ENCODE data around the gene RAMP3. TPM values are rescaled to one million over a fixed set of nuclear protein-coding genes. Genes with fewer than 3 reads are reported as not detected.

RAMP3 gene
- total RNA-seq, 5 donors from 2014 or later (not counting 1 experiment from before 2014, with no cell fraction given), result 0.19 to 0.63 (median 0.45) TPM; not detected in 1

DNA sequence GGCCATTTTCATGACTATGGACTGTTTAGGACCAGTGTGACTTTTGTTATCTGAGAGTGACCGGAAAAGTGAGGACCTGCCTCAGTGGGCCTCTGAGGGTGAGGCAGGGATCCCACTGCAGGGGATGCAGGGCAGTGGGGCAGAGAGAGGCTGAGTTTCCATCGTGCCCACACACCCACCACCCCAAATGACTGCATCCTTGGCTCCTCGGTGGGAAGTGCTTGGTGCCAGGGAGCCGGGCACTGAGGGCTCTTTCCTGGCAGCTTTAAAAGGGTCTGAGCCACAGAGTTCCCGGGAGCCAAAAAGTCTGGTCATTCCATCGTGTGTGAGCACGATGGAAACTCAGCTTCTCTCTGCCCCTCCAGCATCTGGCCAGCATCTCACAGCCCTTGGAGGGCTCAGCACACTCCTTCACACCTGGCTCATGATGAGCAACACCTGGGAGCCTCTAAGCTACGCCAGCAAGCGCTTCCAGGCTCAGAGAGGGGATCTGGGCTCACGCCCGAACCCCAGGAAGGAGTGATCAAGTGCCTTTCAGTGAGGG is 59.1 kb downstream of the RAMP3 start:
- no peak overlapping the region for H3K4me3 Mint-ChIP-seq
- Histone ChIP-seq H3K36me3 (ENCODE audit: control insufficient read depth in 2 of 2, extremely low read depth in 1 of 2, insufficient read depth in 1 of 2, low read length in 1 of 2) (no peaks in the 10 kb centered on the region), H3K27ac (ENCODE audit: low read length) (no peak overlapping the region), H3K4me3 (ENCODE audit: control insufficient read depth in 1 of 2, extremely low read depth in 1 of 2, low read length in 1 of 2) (no peak overlapping the region), H3K9me3 (no peaks in the 10 kb centered on the region), H3K4me1 (ENCODE audit: control insufficient read depth in 1 of 2, extremely low read depth in 1 of 2, insufficient read depth in 2 of 2, low read length in 2 of 2) (no peaks in the 10 kb centered on the region), H3K27me3 (replicated peaks in 1 of 2; ENCODE audit: control insufficient read depth in 2 of 2, extremely low read depth in 1 of 2, insufficient read depth in 2 of 2, low read length in 1 of 2) (peaks cover 0 to 44% of the 10 kb centered on the region in 2 experiments)
- H3K9me3 Mint-ChIP-seq, result no peaks in the 10 kb centered on the region
- H3K27me3 Mint-ChIP-seq, result peaks cover 45 to 53% of the 10 kb centered on the region in 2 donors
- no peaks in the 10 kb centered on the region for H3K36me3 Mint-ChIP-seq
- no peak for DNase-seq
- 59% methylated on average over 8 of the region's 11 CpGs for WGBS (ENCODE audit: insufficient coverage)
- CTCF ChIA-PET, result no interaction called here
- H3K27ac Mint-ChIP-seq, result no peak overlapping the region
- H3K4me1 Mint-ChIP-seq, result no peaks in the 10 kb centered on the region
- POLR2A ChIA-PET, result no interaction called here
- ATAC-seq (replicated peaks in 1 of 4), result no peak

DNA sequence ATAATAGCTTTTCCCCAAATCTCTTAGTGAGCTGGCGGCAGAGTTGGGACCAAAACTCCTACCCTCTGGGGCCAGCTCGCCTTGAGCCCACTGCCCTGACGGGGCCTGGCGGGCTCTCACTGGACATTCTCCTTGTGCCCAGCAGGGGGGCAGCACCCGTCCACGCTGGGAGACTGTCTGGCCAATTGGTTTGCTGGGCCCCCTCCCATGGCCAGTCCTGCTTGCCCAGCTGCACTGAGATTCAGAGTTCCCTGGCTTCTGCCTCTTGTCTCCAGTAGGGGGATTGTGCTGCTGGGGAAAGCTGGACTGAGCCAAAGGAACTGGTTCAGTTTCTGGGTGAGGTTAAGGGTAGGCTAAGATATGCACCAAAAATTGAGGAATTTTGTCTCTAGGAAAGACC is 59.8 kb downstream of the RAMP3 start:
- H3K36me3 ChIP-seq (ENCODE audit: control insufficient read depth in 2 of 2, extremely low read depth in 1 of 2, insufficient read depth in 1 of 2, low read length in 1 of 2), result no peaks in the 10 kb centered on the region
- H3K4me1 ChIP-seq (ENCODE audit: control insufficient read depth in 1 of 2, extremely low read depth in 1 of 2, insufficient read depth in 2 of 2, low read length in 2 of 2), result no peaks in the 10 kb centered on the region
- peaks cover 0 to 48% of the 10 kb centered on the region in 2 experiments for H3K27me3 ChIP-seq (replicated peaks in 1 of 2; ENCODE audit: control insufficient read depth in 2 of 2, extremely low read depth in 1 of 2, insufficient read depth in 2 of 2, low read length in 1 of 2)
- H3K4me3 Mint-ChIP-seq, result no peak overlapping the region
- POLR2A ChIA-PET, result interaction anchor here in 1 of 2 donors (0.6 kb wide), 1 partner anchor 865 kb away, joined by 3 read pairs; no protein-coding TSS in a partner anchor
- H3K9me3 ChIP-seq, result no peaks in the 10 kb centered on the region
- H3K27ac ChIP-seq (ENCODE audit: low read length), result no peak overlapping the region
- no peak overlapping the region for H3K27ac Mint-ChIP-seq
- CTCF ChIA-PET, result no interaction called here
- 49% methylated on average over 6 of the region's 6 CpGs for WGBS (ENCODE audit: insufficient coverage)
- no peaks in the 10 kb centered on the region for H3K9me3 Mint-ChIP-seq
- ATAC-seq (replicated peaks in 1 of 4), result no peak
- no peak overlapping the region for H3K4me3 ChIP-seq (ENCODE audit: control insufficient read depth in 1 of 2, extremely low read depth in 1 of 2, low read length in 1 of 2)
- no peak for DNase-seq
- no peaks in the 10 kb centered on the region for H3K36me3 Mint-ChIP-seq
- H3K27me3 Mint-ChIP-seq, result peaks cover 38 to 53% of the 10 kb centered on the region in 2 donors
- H3K4me1 Mint-ChIP-seq, result no peaks in the 10 kb centered on the region

DNA sequence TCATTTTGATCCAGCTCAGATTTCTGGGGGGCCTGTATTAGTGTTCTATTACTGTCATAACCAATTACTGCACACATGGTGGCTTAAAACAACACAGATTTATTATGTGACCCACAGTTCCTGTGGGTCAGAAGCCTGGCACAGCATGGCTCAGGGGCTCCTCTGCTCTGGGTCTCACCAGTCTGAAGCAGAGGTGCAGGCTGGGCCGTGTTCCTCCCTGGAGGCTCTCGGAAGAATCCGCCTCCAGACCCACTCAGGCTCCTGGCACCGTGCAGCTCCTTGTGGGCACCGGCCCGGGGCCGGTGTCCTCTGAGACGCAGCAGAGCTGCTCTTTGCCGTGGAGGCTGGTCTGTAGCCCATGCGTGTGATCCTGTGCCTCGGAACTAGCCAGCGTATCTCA is 61.5 kb downstream of the RAMP3 start:
- H3K4me3 Mint-ChIP-seq, result no peak overlapping the region
- ChIA-PET CTCF (no interaction called here), POLR2A (no interaction called here)
- ATAC-seq (replicated peaks in 1 of 4) (no peak), DNase-seq (no peak)
- Histone ChIP-seq H3K4me1 (ENCODE audit: control insufficient read depth in 1 of 2, extremely low read depth in 1 of 2, insufficient read depth in 2 of 2, low read length in 2 of 2) (no peaks in the 10 kb centered on the region), H3K4me3 (ENCODE audit: control insufficient read depth in 1 of 2, extremely low read depth in 1 of 2, low read length in 1 of 2) (no peak overlapping the region), H3K36me3 (ENCODE audit: control insufficient read depth in 2 of 2, extremely low read depth in 1 of 2, insufficient read depth in 1 of 2, low read length in 1 of 2) (no peaks in the 10 kb centered on the region), H3K27ac (ENCODE audit: low read length) (no peak overlapping the region), H3K9me3 (no peaks in the 10 kb centered on the region), H3K27me3 (replicated peaks in 1 of 2; ENCODE audit: control insufficient read depth in 2 of 2, extremely low read depth in 1 of 2, insufficient read depth in 2 of 2, low read length in 1 of 2) (peaks cover 0 to 41% of the 10 kb centered on the region in 2 experiments)
- no peaks in the 10 kb centered on the region for H3K4me1 Mint-ChIP-seq
- H3K9me3 Mint-ChIP-seq, result no peaks in the 10 kb centered on the region
- H3K36me3 Mint-ChIP-seq, result no peaks in the 10 kb centered on the region
- H3K27me3 Mint-ChIP-seq, result peaks cover 38 to 54% of the 10 kb centered on the region in 2 donors
- H3K27ac Mint-ChIP-seq, result no peak overlapping the region
- 88% methylated on average over 12 of the region's 12 CpGs for WGBS (ENCODE audit: insufficient coverage)

DNA sequence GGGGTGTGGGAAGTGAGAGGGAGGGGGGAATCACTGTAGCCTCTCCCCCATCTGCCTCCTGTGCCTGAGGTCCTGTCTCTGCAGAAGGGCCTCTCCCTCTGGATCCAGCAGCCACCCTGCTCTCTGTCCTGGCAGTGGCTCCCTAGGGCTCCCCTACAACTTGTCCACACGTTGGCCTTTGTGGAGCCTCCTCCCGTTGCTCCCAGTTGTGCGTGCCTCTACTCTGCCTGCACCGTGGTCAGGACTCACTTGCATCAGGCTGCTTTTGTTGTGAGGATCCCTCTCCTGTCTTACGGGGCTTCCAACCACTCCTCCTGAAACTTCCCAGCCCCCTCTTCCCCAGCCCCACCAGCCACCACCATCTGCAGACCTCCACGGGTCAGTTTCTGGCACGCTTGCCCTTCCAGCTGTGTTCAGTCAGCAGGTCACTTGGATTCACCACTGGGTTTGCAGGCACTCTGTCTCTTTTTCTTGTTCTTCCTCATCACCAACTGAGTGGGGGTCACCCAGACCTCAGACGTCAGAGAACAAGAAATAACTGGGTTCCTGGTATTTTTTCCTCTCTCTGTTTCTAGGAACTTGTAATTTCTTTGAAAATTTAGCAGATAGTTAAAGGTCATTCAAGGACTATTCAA is 62.3 kb downstream of the RAMP3 start:
- Mint-ChIP-seq H3K4me1 (no peaks in the 10 kb centered on the region), H3K27me3 (peaks cover 32 to 49% of the 10 kb centered on the region in 2 donors), H3K36me3 (no peaks in the 10 kb centered on the region), H3K9me3 (no peaks in the 10 kb centered on the region), H3K27ac (no peak overlapping the region), H3K4me3 (no peak overlapping the region)
- H3K9me3 ChIP-seq, result no peaks in the 10 kb centered on the region
- POLR2A ChIA-PET, result no interaction called here
- DNase-seq (no peak), ATAC-seq (replicated peaks in 1 of 4) (no peak)
- H3K27ac ChIP-seq (ENCODE audit: low read length), result no peak overlapping the region
- H3K4me1 ChIP-seq (ENCODE audit: control insufficient read depth in 1 of 2, extremely low read depth in 1 of 2, insufficient read depth in 2 of 2, low read length in 2 of 2), result no peaks in the 10 kb centered on the region
- 53% methylated on average over 6 of the region's 8 CpGs for WGBS (ENCODE audit: insufficient coverage)
- H3K4me3 ChIP-seq (ENCODE audit: control insufficient read depth in 1 of 2, extremely low read depth in 1 of 2, low read length in 1 of 2), result no peak overlapping the region
- CTCF ChIA-PET, result no interaction called here
- H3K27me3 ChIP-seq (replicated peaks in 1 of 2; ENCODE audit: control insufficient read depth in 2 of 2, extremely low read depth in 1 of 2, insufficient read depth in 2 of 2, low read length in 1 of 2), result peaks cover 0 to 44% of the 10 kb centered on the region in 2 experiments
- no peaks in the 10 kb centered on the region for H3K36me3 ChIP-seq (ENCODE audit: control insufficient read depth in 2 of 2, extremely low read depth in 1 of 2, insufficient read depth in 1 of 2, low read length in 1 of 2)

DNA sequence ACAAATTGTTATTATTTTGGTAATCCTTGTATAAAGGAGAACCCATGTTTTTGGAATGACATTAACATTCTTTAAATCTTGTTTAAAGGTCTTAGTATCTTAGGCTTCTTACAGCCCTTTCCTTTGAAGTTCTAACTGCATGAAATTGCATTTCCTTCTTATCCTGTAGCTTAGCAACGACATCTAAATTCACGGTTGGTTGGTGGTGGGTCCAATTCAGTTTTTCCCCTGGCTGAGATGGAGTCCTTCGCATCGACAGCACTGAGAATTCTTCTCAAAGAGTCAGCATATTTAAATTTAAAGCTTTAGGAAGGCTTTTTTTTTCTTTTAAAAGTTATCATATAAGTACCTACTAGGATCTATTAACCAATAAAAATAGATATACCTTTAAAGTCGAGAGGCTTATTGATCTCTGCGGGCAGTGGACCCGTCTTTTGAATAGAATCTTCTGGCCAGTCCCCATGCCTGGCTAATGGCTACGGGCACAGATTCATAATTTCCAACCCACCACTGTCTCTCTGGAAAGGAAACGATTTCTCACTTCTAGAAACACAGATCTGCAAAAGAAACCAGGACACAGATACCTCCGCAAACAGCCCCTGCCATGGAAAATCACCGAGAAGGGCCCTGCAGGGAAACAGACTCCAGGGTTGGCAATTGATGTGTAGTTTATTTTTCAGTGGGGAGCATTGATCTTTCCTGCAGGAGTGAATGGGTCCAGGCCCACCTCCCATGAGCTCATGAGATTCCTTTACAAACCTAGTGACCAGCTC is 63.4 kb downstream of the RAMP3 start:
- Mint-ChIP-seq H3K27me3 (peaks cover 35 to 41% of the 10 kb centered on the region in 2 donors), H3K9me3 (no peaks in the 10 kb centered on the region), H3K4me1 (no peaks in the 10 kb centered on the region), H3K4me3 (no peak overlapping the region), H3K36me3 (no peaks in the 10 kb centered on the region), H3K27ac (no peak overlapping the region)
- DNase-seq (no peak), ATAC-seq (replicated peaks in 1 of 4) (no peak)
- ChIA-PET CTCF (no interaction called here), POLR2A (no interaction called here)
- Histone ChIP-seq H3K9me3 (no peaks in the 10 kb centered on the region), H3K4me1 (ENCODE audit: control insufficient read depth in 1 of 2, extremely low read depth in 1 of 2, insufficient read depth in 2 of 2, low read length in 2 of 2) (no peaks in the 10 kb centered on the region), H3K4me3 (ENCODE audit: control insufficient read depth in 1 of 2, extremely low read depth in 1 of 2, low read length in 1 of 2) (no peak overlapping the region), H3K27ac (ENCODE audit: low read length) (no peak overlapping the region), H3K27me3 (replicated peaks in 1 of 2; ENCODE audit: control insufficient read depth in 2 of 2, extremely low read depth in 1 of 2, insufficient read depth in 2 of 2, low read length in 1 of 2) (peaks cover 0 to 45% of the 10 kb centered on the region in 2 experiments), H3K36me3 (ENCODE audit: control insufficient read depth in 2 of 2, extremely low read depth in 1 of 2, insufficient read depth in 1 of 2, low read length in 1 of 2) (no peaks in the 10 kb centered on the region)
- 59% methylated on average over 3 of the region's 11 CpGs for WGBS (ENCODE audit: insufficient coverage)

DNA sequence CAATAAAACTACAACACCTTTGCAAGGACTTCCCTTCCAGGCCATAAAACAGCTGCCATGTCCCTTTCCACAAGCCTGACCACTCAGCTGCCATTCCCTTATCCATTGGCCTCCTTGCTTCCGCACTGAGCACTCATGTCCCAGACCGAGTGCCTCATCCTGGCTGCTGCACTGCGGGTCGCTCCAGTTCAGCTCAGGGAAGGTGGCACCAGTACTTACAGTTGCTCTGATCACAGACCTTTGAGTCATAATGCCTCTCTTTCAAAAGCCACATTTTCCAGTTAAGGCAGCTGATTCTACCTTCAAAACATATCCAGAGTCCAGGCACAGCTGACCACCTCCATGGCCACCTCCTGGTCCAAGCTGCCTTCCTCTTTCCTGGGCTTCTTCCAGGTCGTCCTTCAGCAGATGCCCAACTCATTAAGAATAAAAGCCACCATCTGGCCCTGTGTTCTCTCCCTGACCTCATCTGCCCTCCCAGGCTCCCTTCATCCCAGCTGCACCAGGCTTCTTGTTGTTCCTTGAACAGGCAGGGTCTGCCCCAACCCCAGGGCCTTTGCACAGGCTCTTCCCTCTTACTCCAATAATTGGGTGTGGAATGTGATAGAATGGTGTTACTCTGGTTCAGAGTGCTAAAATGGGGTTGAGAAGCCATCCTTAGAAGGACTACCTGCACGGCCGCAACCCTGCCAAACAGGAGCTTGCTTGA is 64.5 kb downstream of the RAMP3 start:
- Histone ChIP-seq H3K9me3 (no peaks in the 10 kb centered on the region), H3K27ac (ENCODE audit: low read length) (no peak overlapping the region), H3K27me3 (replicated peaks in 1 of 2; ENCODE audit: control insufficient read depth in 2 of 2, extremely low read depth in 1 of 2, insufficient read depth in 2 of 2, low read length in 1 of 2) (peaks cover 0 to 39% of the 10 kb centered on the region in 2 experiments), H3K4me1 (ENCODE audit: control insufficient read depth in 1 of 2, extremely low read depth in 1 of 2, insufficient read depth in 2 of 2, low read length in 2 of 2) (no peaks in the 10 kb centered on the region), H3K36me3 (ENCODE audit: control insufficient read depth in 2 of 2, extremely low read depth in 1 of 2, insufficient read depth in 1 of 2, low read length in 1 of 2) (no peaks in the 10 kb centered on the region), H3K4me3 (ENCODE audit: control insufficient read depth in 1 of 2, extremely low read depth in 1 of 2, low read length in 1 of 2) (no peak overlapping the region)
- H3K27ac Mint-ChIP-seq, result no peak overlapping the region
- DNase-seq (no peak), ATAC-seq (replicated peaks in 1 of 4) (no peak)
- H3K9me3 Mint-ChIP-seq, result no peaks in the 10 kb centered on the region
- WGBS (ENCODE audit: insufficient coverage), result 87% methylated on average over 7 of the region's 7 CpGs
- peaks cover 36 to 40% of the 10 kb centered on the region in 2 donors for H3K27me3 Mint-ChIP-seq
- no peaks in the 10 kb centered on the region for H3K36me3 Mint-ChIP-seq
- CTCF ChIA-PET, result no interaction called here
- H3K4me1 Mint-ChIP-seq, result no peaks in the 10 kb centered on the region
- POLR2A ChIA-PET, result no interaction called here
- H3K4me3 Mint-ChIP-seq, result no peak overlapping the region

Measured in T-cell (primary cell).